ENCODE results near the gene SPEN. TPM values are rescaled to one million over a fixed set of nuclear protein-coding genes. Genes with fewer than 3 reads are reported as not detected.

The SPEN gene
- total RNA-seq, 1 donor from 2014 or later, result 20.8 TPM

DNA sequence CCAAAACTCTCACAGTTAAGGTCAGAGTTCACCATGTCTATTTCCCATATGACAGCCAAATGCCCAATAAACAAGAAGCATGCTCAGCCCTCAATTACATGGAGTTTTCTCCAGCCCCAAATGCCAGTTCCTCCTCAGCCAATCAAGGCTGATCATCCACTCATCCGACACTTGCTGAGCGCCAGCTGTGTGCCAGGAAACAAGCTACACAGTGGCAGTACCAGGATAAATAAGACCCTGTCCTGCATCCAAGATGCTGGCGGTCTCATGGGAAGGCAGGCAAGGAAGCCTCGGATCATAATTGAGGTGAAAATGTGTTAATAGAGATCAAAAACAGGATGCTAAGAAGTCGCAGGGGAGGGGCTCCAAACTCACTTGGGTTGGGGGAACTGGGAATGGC, 120.7 kb downstream of the SPEN start:
- no peaks in the 10 kb centered on the region for H3K27me3 ChIP-seq (ENCODE audit: low read depth)
- TF ChIP-seq CTCF (IDR thresholded peaks at IDR 0.05; ENCODE audit: borderline replicate concordance), result no peak
- no peak overlapping the region for H3K4me3 ChIP-seq
- peaks cover 4% of the 10 kb centered on the region for H3K9me3 ChIP-seq (replicated peaks)
- DNase-seq, result no peak
- intact Hi-C loops (cut with micrococcal nuclease), result no loop called here
- H3K4me1 ChIP-seq, result peaks cover 48% of the 10 kb centered on the region
- H3K27ac ChIP-seq (replicated peaks), result no peak overlapping the region
- peaks cover 40% of the 10 kb centered on the region for H3K36me3 ChIP-seq

- intact Hi-C loops (cut with micrococcal nuclease), result no loop called here
- H3K36me3 ChIP-seq, result peaks cover 42% of the 10 kb centered on the region
Measured at GRCh38 chr1:15969321-15969880, 121.9 kb downstream of the SPEN start.

GRCh38 chr1:15970911-15971310, 123.4 kb downstream of the SPEN start:
- DNase-seq, result no peak

More at GRCh38 chr1:15969321-15969880, 121.9 kb downstream of the SPEN start:
- H3K27me3 ChIP-seq (ENCODE audit: low read depth), result no peaks in the 10 kb centered on the region
- TF ChIP-seq CTCF (IDR thresholded peaks at IDR 0.05; ENCODE audit: borderline replicate concordance), result no peak
- no peak for DNase-seq
- no peak overlapping the region for H3K27ac ChIP-seq (replicated peaks)
- peaks cover 48% of the 10 kb centered on the region for H3K4me1 ChIP-seq
- no peak overlapping the region for H3K4me3 ChIP-seq
- H3K9me3 ChIP-seq (replicated peaks), result peaks cover 4% of the 10 kb centered on the region

DNA sequence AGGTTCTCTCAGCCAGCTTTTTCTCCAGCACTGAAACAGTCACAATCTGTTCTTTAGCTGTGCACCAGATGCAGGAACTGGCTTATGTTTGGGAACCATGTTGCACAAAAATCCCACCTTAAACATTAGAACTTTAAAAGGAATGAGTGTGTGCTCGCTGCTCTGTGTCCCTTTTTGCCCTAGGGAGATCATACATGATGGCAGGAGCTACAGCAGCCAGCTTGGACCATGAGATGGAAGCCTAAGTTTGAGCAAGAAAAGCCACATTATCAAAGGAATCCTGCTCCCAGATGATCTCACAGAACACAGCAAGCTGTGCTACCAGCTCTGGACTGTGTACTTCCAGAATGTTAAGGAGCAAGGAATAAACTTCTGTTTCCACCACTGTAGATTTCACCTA, 124.9 kb downstream of the SPEN start:
- peaks cover 4% of the 10 kb centered on the region for H3K9me3 ChIP-seq (replicated peaks)
- H3K4me1 ChIP-seq, result peaks cover 40% of the 10 kb centered on the region
- H3K27me3 ChIP-seq (ENCODE audit: low read depth), result no peaks in the 10 kb centered on the region
- H3K4me3 ChIP-seq, result no peak overlapping the region
- no peak overlapping the region for H3K27ac ChIP-seq (replicated peaks)
- intact Hi-C loops (cut with micrococcal nuclease), result no loop called here
- no peak for DNase-seq
- peaks cover 42% of the 10 kb centered on the region for H3K36me3 ChIP-seq
- no peak for TF ChIP-seq CTCF (IDR thresholded peaks at IDR 0.05; ENCODE audit: borderline replicate concordance)

More at GRCh38 chr1:15970911-15971310, 123.4 kb downstream of the SPEN start:
- peaks cover 4% of the 10 kb centered on the region for H3K9me3 ChIP-seq (replicated peaks)
- TF ChIP-seq CTCF (IDR thresholded peaks at IDR 0.05; ENCODE audit: borderline replicate concordance), result no peak
- no peak overlapping the region for H3K4me3 ChIP-seq
- H3K27me3 ChIP-seq (ENCODE audit: low read depth), result no peaks in the 10 kb centered on the region
- peaks cover 42% of the 10 kb centered on the region for H3K36me3 ChIP-seq
- peaks cover 48% of the 10 kb centered on the region for H3K4me1 ChIP-seq
- intact Hi-C loops (cut with micrococcal nuclease), result no loop called here
- H3K27ac ChIP-seq (replicated peaks), result no peak overlapping the region

GRCh38 chr1:15973772-15974171, 126.3 kb downstream of the SPEN start:
- Histone ChIP-seq H3K36me3 (peaks cover 36% of the 10 kb centered on the region), H3K27ac (replicated peaks) (no peak overlapping the region), H3K27me3 (ENCODE audit: low read depth) (no peaks in the 10 kb centered on the region), H3K4me3 (no peak overlapping the region), H3K9me3 (replicated peaks) (peaks cover 4% of the 10 kb centered on the region), H3K4me1 (peaks cover 40% of the 10 kb centered on the region)
- intact Hi-C loops (cut with micrococcal nuclease), result no loop called here
- no peak for TF ChIP-seq CTCF (IDR thresholded peaks at IDR 0.05; ENCODE audit: borderline replicate concordance)
- no peak for DNase-seq

Data from left ventricle myocardium inferior (tissue), 1 donor.